ENCODE data around the gene HMGCL. TPM values are rescaled to one million over a fixed set of nuclear protein-coding genes. Genes with fewer than 3 reads are reported as not detected.
"Not testable (repeated sequence)": the region's sequence is repeated elsewhere in the genome, so short reads cannot be mapped to it uniquely, and the experiment has no call there.

HMGCL gene
- polyA plus RNA-seq, 1 donor: 66.3 TPM

GRCh38 chr1:23793861-23794731 lies 31.1 kb downstream of the HMGCL start:
- H3K9me3 ChIP-seq (ENCODE audit: control insufficient read depth, low read depth, low read length): no peaks in the 10 kb centered on the region
- H3K4me3 ChIP-seq (ENCODE audit: low read length): no peak overlapping the region
- peaks cover 60% of the 10 kb centered on the region for H3K4me1 ChIP-seq (ENCODE audit: control insufficient read depth, insufficient read depth, low read length)
- no peak for DNase-seq
- peaks cover 54% of the 10 kb centered on the region for H3K36me3 ChIP-seq (ENCODE audit: control insufficient read depth, insufficient read depth, low read length)
- H3K27me3 ChIP-seq (ENCODE audit: control insufficient read depth, insufficient read depth, low read length): no peaks in the 10 kb centered on the region
- no CpG with 5 or more reads among the region's 21 CpGs for WGBS (ENCODE audit: insufficient coverage, low lambda C conversion rate)
- peak overlapping the region; percentile 26 for H3K27ac ChIP-seq (ENCODE audit: low read length)

GRCh38 chr1:23793018-23793781 lies 32.0 kb downstream of the HMGCL start:
- no peaks in the 10 kb centered on the region for H3K27me3 ChIP-seq (ENCODE audit: control insufficient read depth, insufficient read depth, low read length)
- no CpG with 5 or more reads among the region's 16 CpGs for WGBS (ENCODE audit: insufficient coverage, low lambda C conversion rate)
- no peaks in the 10 kb centered on the region for H3K9me3 ChIP-seq (ENCODE audit: control insufficient read depth, low read depth, low read length)
- peaks cover 52% of the 10 kb centered on the region for H3K4me1 ChIP-seq (ENCODE audit: control insufficient read depth, insufficient read depth, low read length)
- H3K27ac ChIP-seq (ENCODE audit: low read length): peak overlapping the region; percentile 26
- H3K4me3 ChIP-seq (ENCODE audit: low read length): no peak overlapping the region
- H3K36me3 ChIP-seq (ENCODE audit: control insufficient read depth, insufficient read depth, low read length): peaks cover 45% of the 10 kb centered on the region
- DNase-seq: peak; percentile 70 to 82

GRCh38 chr1:23792151-23792945 lies 32.9 kb downstream of the HMGCL start:
- Histone ChIP-seq H3K27me3 (ENCODE audit: control insufficient read depth, insufficient read depth, low read length) (no peaks in the 10 kb centered on the region), H3K9me3 (ENCODE audit: control insufficient read depth, low read depth, low read length) (no peaks in the 10 kb centered on the region), H3K27ac (ENCODE audit: low read length) (no peak overlapping the region), H3K4me3 (ENCODE audit: low read length) (peak overlapping the region; percentile 81), H3K4me1 (ENCODE audit: control insufficient read depth, insufficient read depth, low read length) (peaks cover 45% of the 10 kb centered on the region), H3K36me3 (ENCODE audit: control insufficient read depth, insufficient read depth, low read length) (peaks cover 44% of the 10 kb centered on the region)
- no CpG with 5 or more reads among the region's 19 CpGs for WGBS (ENCODE audit: insufficient coverage, low lambda C conversion rate)
- no peak for DNase-seq

- Histone ChIP-seq H3K4me3 (ENCODE audit: low read length) (peak overlapping the region; percentile 81), H3K27ac (ENCODE audit: low read length) (peak overlapping the region; percentile 32), H3K4me1 (ENCODE audit: control insufficient read depth, insufficient read depth, low read length) (peaks cover 37% of the 10 kb centered on the region), H3K9me3 (ENCODE audit: control insufficient read depth, low read depth, low read length) (no peaks in the 10 kb centered on the region), H3K27me3 (ENCODE audit: control insufficient read depth, insufficient read depth, low read length) (no peaks in the 10 kb centered on the region), H3K36me3 (ENCODE audit: control insufficient read depth, insufficient read depth, low read length) (peaks cover 43% of the 10 kb centered on the region)
- no CpG with 5 or more reads among the region's 15 CpGs for WGBS (ENCODE audit: insufficient coverage, low lambda C conversion rate)
- peak in 1 of 2 donors; percentile 49 for DNase-seq
These were observed 33.6 kb downstream of the HMGCL start for GRCh38 chr1:23791516-23792047.

- DNase-seq: peak; percentile 86 to 90
- no CpG with 5 or more reads among the region's 47 CpGs for WGBS (ENCODE audit: insufficient coverage, low lambda C conversion rate)
- no peaks in the 10 kb centered on the region for H3K9me3 ChIP-seq (ENCODE audit: control insufficient read depth, low read depth, low read length)
- no peaks in the 10 kb centered on the region for H3K27me3 ChIP-seq (ENCODE audit: control insufficient read depth, insufficient read depth, low read length)
- H3K4me1 ChIP-seq (ENCODE audit: control insufficient read depth, insufficient read depth, low read length): peaks cover 34% of the 10 kb centered on the region
- peak within 1 kb of the TSS; percentile 81 for H3K4me3 ChIP-seq (ENCODE audit: low read length)
- peaks cover 42% of the 10 kb centered on the region for H3K36me3 ChIP-seq (ENCODE audit: control insufficient read depth, insufficient read depth, low read length)
- H3K27ac ChIP-seq (ENCODE audit: low read length): peak within 1 kb of the TSS; percentile 32
These were observed 34.3 kb downstream of the HMGCL start, which contains the start of gene LYPLA2 for GRCh38 chr1:23790696-23791515. Gene LYPLA2, plus strand, starts transcription at chr1:23791145. Its CDS starts 1,538 bp downstream, at chr1:23792683.

GRCh38 chr1:23788695-23789094 lies 36.5 kb downstream of the HMGCL start:
- peaks cover 22% of the 10 kb centered on the region for H3K4me1 ChIP-seq (ENCODE audit: control insufficient read depth, insufficient read depth, low read length)
- H3K4me3 ChIP-seq (ENCODE audit: low read length): no peak overlapping the region
- H3K36me3 ChIP-seq (ENCODE audit: control insufficient read depth, insufficient read depth, low read length): peaks cover 45% of the 10 kb centered on the region
- no peaks in the 10 kb centered on the region for H3K9me3 ChIP-seq (ENCODE audit: control insufficient read depth, low read depth, low read length)
- DNase-seq: no peak
- H3K27ac ChIP-seq (ENCODE audit: low read length): no peak overlapping the region
- WGBS (ENCODE audit: insufficient coverage, low lambda C conversion rate): no CpG with 5 or more reads among the region's 3 CpGs
- H3K27me3 ChIP-seq (ENCODE audit: control insufficient read depth, insufficient read depth, low read length): no peaks in the 10 kb centered on the region

- peaks cover 38% of the 10 kb centered on the region for H3K36me3 ChIP-seq (ENCODE audit: control insufficient read depth, insufficient read depth, low read length)
- no CpG with 5 or more reads among the region's 3 CpGs for WGBS (ENCODE audit: insufficient coverage, low lambda C conversion rate)
- no peaks in the 10 kb centered on the region for H3K27me3 ChIP-seq (ENCODE audit: control insufficient read depth, insufficient read depth, low read length)
- H3K27ac ChIP-seq (ENCODE audit: low read length): no peak overlapping the region
- DNase-seq: no peak
- no peak overlapping the region for H3K4me3 ChIP-seq (ENCODE audit: low read length)
- no peaks in the 10 kb centered on the region for H3K9me3 ChIP-seq (ENCODE audit: control insufficient read depth, low read depth, low read length)
- peaks cover 12% of the 10 kb centered on the region for H3K4me1 ChIP-seq (ENCODE audit: control insufficient read depth, insufficient read depth, low read length)
These were observed 37.5 kb downstream of the HMGCL start for GRCh38 chr1:23787701-23788100.

- Histone ChIP-seq H3K4me1 (ENCODE audit: control insufficient read depth, insufficient read depth, low read length) (no peaks in the 10 kb centered on the region), H3K27me3 (ENCODE audit: control insufficient read depth, insufficient read depth, low read length) (no peaks in the 10 kb centered on the region), H3K36me3 (ENCODE audit: control insufficient read depth, insufficient read depth, low read length) (peaks cover 40% of the 10 kb centered on the region), H3K9me3 (ENCODE audit: control insufficient read depth, low read depth, low read length) (no peaks in the 10 kb centered on the region), H3K4me3 (ENCODE audit: low read length) (no peak overlapping the region), H3K27ac (ENCODE audit: low read length) (no peak overlapping the region)
- DNase-seq: no peak
- WGBS (ENCODE audit: insufficient coverage, low lambda C conversion rate): no CpG with 5 or more reads among the region's 4 CpGs
These were observed 40.4 kb downstream of the HMGCL start for GRCh38 chr1:23784846-23785245.

- peaks cover 40% of the 10 kb centered on the region for H3K36me3 ChIP-seq (ENCODE audit: control insufficient read depth, insufficient read depth, low read length)
- DNase-seq; H3K4me3 ChIP-seq (ENCODE audit: low read length); H3K27ac ChIP-seq (ENCODE audit: low read length); H3K9me3 ChIP-seq (ENCODE audit: control insufficient read depth, low read depth, low read length); H3K27me3 ChIP-seq (ENCODE audit: control insufficient read depth, insufficient read depth, low read length); H3K4me1 ChIP-seq (ENCODE audit: control insufficient read depth, insufficient read depth, low read length): not testable (repeated sequence)
- WGBS (ENCODE audit: insufficient coverage, low lambda C conversion rate): 100% methylated on average over 1 of the region's 11 CpGs
These were observed 42.1 kb downstream of the HMGCL start for GRCh38 chr1:23783141-23783540.

Data from large intestine (tissue), 3 donors.